ENCODE data around the gene TMEM184A. TPM values are rescaled to one million over a fixed set of nuclear protein-coding genes. Genes with fewer than 3 reads are reported as not detected.

The TMEM184A gene
- total and polyA plus RNA-seq, 2 donors (not counting 3 experiments of a cell fraction or from before 2014, with no cell fraction given) = 0.48 TPM; not detected in 1

- no peak for TF ChIP-seq GATA2 (IDR thresholded peaks at IDR 0.05; ENCODE audit: insufficient read depth, insufficient read length, low read depth, low read length)
- TF ChIP-seq MYC (IDR thresholded peaks at IDR 0.05; ENCODE audit: low read depth, low read length) = no peak
- Histone ChIP-seq H3K9me3 (replicated peaks; ENCODE audit: control insufficient read depth, insufficient read depth, low read length) (no peaks in the 10 kb centered on the region), H3K79me2 (ENCODE audit: control insufficient read depth, insufficient read depth, low read length) (peaks cover 24% of the 10 kb centered on the region), H3K9me1 (replicated peaks; ENCODE audit: control insufficient read depth, extremely low read depth, insufficient read depth, low read length) (no peaks in the 10 kb centered on the region), H3K4me1 (ENCODE audit: control insufficient read depth, extremely low read depth, insufficient read depth, low read length) (peaks cover 5% of the 10 kb centered on the region), H3K27ac (ENCODE audit: insufficient read depth, low read depth, low read length) (no peak overlapping the region), H3K4me2 (ENCODE audit: insufficient read depth, low read length) (no peak overlapping the region), H3K36me3 (ENCODE audit: control insufficient read depth in 2 of 2, extremely low read depth in 1 of 2, insufficient read depth in 2 of 2, low read length in 2 of 2) (peaks cover under 1 to 39% of the 10 kb centered on the region in 2 experiments), H3K9ac (replicated peaks; ENCODE audit: extremely low read depth, insufficient read depth, low read length) (no peak overlapping the region), H2AFZ (ENCODE audit: low read depth, low read length) (no peak overlapping the region), H3K27me3 (ENCODE audit: control insufficient read depth in 2 of 2, insufficient read depth in 2 of 2, low read length in 2 of 2) (no peaks in the 10 kb centered on the region), H4K20me1 (replicated peaks; ENCODE audit: control insufficient read depth, extremely low read depth, insufficient read depth, low read length) (no peaks in the 10 kb centered on the region), H3K4me3 (replicated peaks in 1 of 3; ENCODE audit: insufficient read depth in 1 of 3, low read depth in 1 of 3, low read length in 3 of 3) (no peak overlapping the region)
- BruUV-seq (replicated peaks) = TSS peak; percentile 1
- POLR2A ChIA-PET = no interaction called here
- no peak for FAIRE-seq
- CTCF ChIA-PET = no interaction called here
- intact Hi-C loops (cut with micrococcal nuclease) (no loop called here), dilution Hi-C loops (cut with MboI; ENCODE audit: extremely low pct_ligation_motif_present, low sequenced_read_pairs) (no loop called here)
- no peak for DNase-seq (ENCODE audit: low read depth, low spot score)
Measured at GRCh38 chr7:1499367-1500029, 56.5 kb downstream of the TMEM184A start.

- no peak overlapping the region for H2AFZ ChIP-seq (ENCODE audit: low read depth, low read length)
- BruUV-seq (replicated peaks) = no TSS peak
- H3K9ac ChIP-seq (replicated peaks; ENCODE audit: extremely low read depth, insufficient read depth, low read length) = no peak overlapping the region
- intact Hi-C loops (cut with micrococcal nuclease) = no loop called here
- no peaks in the 10 kb centered on the region for H3K9me3 ChIP-seq (replicated peaks; ENCODE audit: control insufficient read depth, insufficient read depth, low read length)
- ChIA-PET CTCF (no interaction called here), POLR2A (no interaction called here)
- no peak overlapping the region for H3K27ac ChIP-seq (ENCODE audit: insufficient read depth, low read depth, low read length)
- FAIRE-seq (no peak), DNase-seq (ENCODE audit: low read depth, low spot score) (no peak)
- H3K4me1 ChIP-seq (ENCODE audit: control insufficient read depth, extremely low read depth, insufficient read depth, low read length) = peaks cover 5% of the 10 kb centered on the region
- dilution Hi-C loops (cut with MboI; ENCODE audit: extremely low pct_ligation_motif_present, low sequenced_read_pairs) = no loop called here
- no peak overlapping the region for H3K4me3 ChIP-seq (replicated peaks in 1 of 3; ENCODE audit: insufficient read depth in 1 of 3, low read depth in 1 of 3, low read length in 3 of 3)
- peaks cover 23% of the 10 kb centered on the region for H3K79me2 ChIP-seq (ENCODE audit: control insufficient read depth, insufficient read depth, low read length)
- no peak overlapping the region for H3K4me2 ChIP-seq (ENCODE audit: insufficient read depth, low read length)
- H3K36me3 ChIP-seq (ENCODE audit: control insufficient read depth in 2 of 2, extremely low read depth in 1 of 2, insufficient read depth in 2 of 2, low read length in 2 of 2) = peaks cover 5 to 39% of the 10 kb centered on the region in 2 experiments
- no peaks in the 10 kb centered on the region for H4K20me1 ChIP-seq (replicated peaks; ENCODE audit: control insufficient read depth, extremely low read depth, insufficient read depth, low read length)
- H3K27me3 ChIP-seq (ENCODE audit: control insufficient read depth in 2 of 2, insufficient read depth in 2 of 2, low read length in 2 of 2) = no peaks in the 10 kb centered on the region
- no peaks in the 10 kb centered on the region for H3K9me1 ChIP-seq (replicated peaks; ENCODE audit: control insufficient read depth, extremely low read depth, insufficient read depth, low read length)
- no peak for TF ChIP-seq GATA2 (IDR thresholded peaks at IDR 0.05; ENCODE audit: insufficient read depth, insufficient read length, low read depth, low read length)
- no peak for TF ChIP-seq CTCF (IDR thresholded peaks at IDR 0.05; ENCODE audit: extremely low read depth in 1 of 2, insufficient read depth in 1 of 2, low read depth in 1 of 2, low read length in 2 of 2)
- no peak for TF ChIP-seq MYC (IDR thresholded peaks at IDR 0.05; ENCODE audit: low read depth, low read length)
- no peak for TF ChIP-seq MAX (IDR thresholded peaks at IDR 0.05; ENCODE audit: insufficient read depth, insufficient read length)
- TF ChIP-seq JUN (IDR thresholded peaks at IDR 0.05; ENCODE audit: borderline replicate concordance, insufficient read depth, insufficient read length, low read depth) = no peak
- no peak for TF ChIP-seq FOS (IDR thresholded peaks at IDR 0.05; ENCODE audit: borderline replicate concordance, insufficient read depth, low read length)
- no peak for TF ChIP-seq POLR2AphosphoS5 (IDR thresholded peaks at IDR 0.05; ENCODE audit: insufficient read depth, low read depth, low read length)
- TF ChIP-seq POLR2A (IDR thresholded peaks at IDR 0.05; ENCODE audit: low read depth, low read length) = no peak
- no peak for TF ChIP-seq EZH2 (IDR thresholded peaks at IDR 0.05; ENCODE audit: borderline replicate concordance, low read depth, low read length, severe bottlenecking)
Measured at GRCh38 chr7:1498370-1499305, 57.4 kb downstream of the TMEM184A start.

Data from endothelial cell of umbilical vein (primary cell).